Glutamatergic neuron (in vitro differentiated cells): ENCODE data around the gene FGGY. TPM values are rescaled to one million over a fixed set of nuclear protein-coding genes. Genes with fewer than 3 reads are reported as not detected.

ENCODE experiments used
- DNase-seq: peaks from one replicate; pipeline ENCODE4 v3.0.0; 2022
- H3K27ac Mint-ChIP-seq: one replicate; pipeline ENCODE4 v1.8.0; 2020; ENCODE audit warnings: mild to moderate bottlenecking, mixed read lengths, inconsistent platforms; ENCODE audit not compliant: unreplicated experiment
- H3K27me3 Mint-ChIP-seq: one replicate; pipeline ENCODE4 v1.8.0; 2020; ENCODE audit warnings: mild to moderate bottlenecking, moderate library complexity, mixed read lengths, inconsistent platforms; ENCODE audit not compliant: unreplicated experiment
- H3K36me3 Mint-ChIP-seq: one replicate; pipeline ENCODE4 v1.8.0; 2020; ENCODE audit warnings: mild to moderate bottlenecking, mixed read lengths, inconsistent platforms; ENCODE audit not compliant: unreplicated experiment
- H3K4me1 Mint-ChIP-seq: one replicate; pipeline ENCODE4 v1.8.0; 2020; ENCODE audit warnings: mild to moderate bottlenecking, low read depth, mixed read lengths, inconsistent platforms; ENCODE audit not compliant: unreplicated experiment
- H3K4me3 Mint-ChIP-seq: one replicate; pipeline ENCODE4 v1.8.0; 2020; ENCODE audit warnings: mild to moderate bottlenecking, mixed read lengths, inconsistent platforms; ENCODE audit not compliant: unreplicated experiment
- H3K9me3 Mint-ChIP-seq: one replicate; pipeline ENCODE4 v1.8.0; 2020; ENCODE audit warnings: mild to moderate bottlenecking, moderate library complexity, mixed read lengths, inconsistent platforms; ENCODE audit not compliant: unreplicated experiment
- CTCF ChIP-seq: fragments of 200-600 bp; sonication (generic); IDR thresholded peaks from one replicate; pipeline ENCODE4 v1.5.0; 2021; ENCODE audit not compliant: partially characterized antibody, unreplicated experiment
- total RNA-seq: library from RNA; stranded (reverse); fragmentation: NEBNext Ultra II Directional; extraction: Animal tissue kit (Norgen Biotek cat#: 25700); gene quantifications from one replicate; pipeline ENCODE4 v1.2.1, GENCODE V29; 2021; ENCODE audit not compliant: unreplicated experiment

Gene FGGY
- total RNA-seq, 1 donor from 2014 or later = 11.6 TPM

GRCh38 chr1:59680044-59680443, 383.1 kb downstream of the FGGY start:
- DNase-seq = no peak
- Mint-ChIP-seq H3K4me3 (no peak overlapping the region), H3K9me3 (no peaks in the 10 kb centered on the region), H3K4me1 (peaks cover 9% of the 10 kb centered on the region), H3K36me3 (no peaks in the 10 kb centered on the region), H3K27me3 (no peaks in the 10 kb centered on the region), H3K27ac (no peak overlapping the region)
- no peak for TF ChIP-seq CTCF

- no peak for TF ChIP-seq CTCF
- no peak overlapping the region for H3K27ac Mint-ChIP-seq
- H3K27me3 Mint-ChIP-seq = no peaks in the 10 kb centered on the region
- no peak overlapping the region for H3K4me3 Mint-ChIP-seq
- no peaks in the 10 kb centered on the region for H3K9me3 Mint-ChIP-seq
- no peaks in the 10 kb centered on the region for H3K36me3 Mint-ChIP-seq
- DNase-seq = no peak
- H3K4me1 Mint-ChIP-seq = peaks cover 15% of the 10 kb centered on the region
These were observed 385.6 kb downstream of the FGGY start for GRCh38 chr1:59682396-59683080.

GRCh38 chr1:59683197-59683596, 386.3 kb downstream of the FGGY start:
- H3K4me1 Mint-ChIP-seq = peaks cover 12% of the 10 kb centered on the region
- TF ChIP-seq CTCF = no peak
- DNase-seq = no peak
- no peak overlapping the region for H3K4me3 Mint-ChIP-seq
- H3K36me3 Mint-ChIP-seq = no peaks in the 10 kb centered on the region
- no peaks in the 10 kb centered on the region for H3K27me3 Mint-ChIP-seq
- no peak overlapping the region for H3K27ac Mint-ChIP-seq
- H3K9me3 Mint-ChIP-seq = no peaks in the 10 kb centered on the region

- H3K4me3 Mint-ChIP-seq = no peak overlapping the region
- no peaks in the 10 kb centered on the region for H3K27me3 Mint-ChIP-seq
- peaks cover 10% of the 10 kb centered on the region for H3K4me1 Mint-ChIP-seq
- H3K27ac Mint-ChIP-seq = no peak overlapping the region
- H3K36me3 Mint-ChIP-seq = no peaks in the 10 kb centered on the region
- DNase-seq = no peak
- TF ChIP-seq CTCF = no peak
- H3K9me3 Mint-ChIP-seq = no peaks in the 10 kb centered on the region
These were observed 387.8 kb downstream of the FGGY start for GRCh38 chr1:59684698-59685097.

GRCh38 chr1:59685101-59685500, 388.2 kb downstream of the FGGY start:
- H3K27ac Mint-ChIP-seq = no peak overlapping the region
- no peaks in the 10 kb centered on the region for H3K27me3 Mint-ChIP-seq
- H3K4me3 Mint-ChIP-seq = no peak overlapping the region
- DNase-seq = no peak
- H3K36me3 Mint-ChIP-seq = no peaks in the 10 kb centered on the region
- H3K9me3 Mint-ChIP-seq = no peaks in the 10 kb centered on the region
- H3K4me1 Mint-ChIP-seq = peaks cover 14% of the 10 kb centered on the region
- TF ChIP-seq CTCF = no peak
